ENCODE measurements around the gene SP110. TPM values are rescaled to one million over a fixed set of nuclear protein-coding genes. Genes with fewer than 3 reads are reported as not detected.

The SP110 gene
- total RNA-seq, 4 donors from 2014 or later = 13.3 to 61.3 (median 28.7) TPM

DNA sequence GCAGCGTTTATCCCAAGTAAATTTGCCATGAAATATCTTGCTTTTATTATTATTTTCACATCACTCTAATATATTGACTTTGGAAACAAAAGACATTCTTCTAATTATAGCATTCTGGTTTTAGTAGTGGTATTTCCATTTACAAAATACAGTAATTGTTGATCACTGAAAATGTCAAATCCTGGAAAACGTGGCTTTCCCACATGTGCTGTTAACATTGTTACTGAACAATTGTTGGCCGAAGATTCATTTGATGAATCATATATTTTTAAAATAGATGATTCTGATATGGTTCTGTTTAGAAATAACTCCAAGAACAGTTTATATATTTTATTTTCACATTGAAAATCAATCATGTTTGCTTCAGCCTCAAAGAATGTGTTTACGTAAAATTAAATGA, 38.7 kb upstream of the SP110 start:
- DNase-seq (ENCODE audit: low spot score) (no peak), ATAC-seq (ENCODE audit: low FRiP score) (no peak)
- TF ChIP-seq, protein P1, sequence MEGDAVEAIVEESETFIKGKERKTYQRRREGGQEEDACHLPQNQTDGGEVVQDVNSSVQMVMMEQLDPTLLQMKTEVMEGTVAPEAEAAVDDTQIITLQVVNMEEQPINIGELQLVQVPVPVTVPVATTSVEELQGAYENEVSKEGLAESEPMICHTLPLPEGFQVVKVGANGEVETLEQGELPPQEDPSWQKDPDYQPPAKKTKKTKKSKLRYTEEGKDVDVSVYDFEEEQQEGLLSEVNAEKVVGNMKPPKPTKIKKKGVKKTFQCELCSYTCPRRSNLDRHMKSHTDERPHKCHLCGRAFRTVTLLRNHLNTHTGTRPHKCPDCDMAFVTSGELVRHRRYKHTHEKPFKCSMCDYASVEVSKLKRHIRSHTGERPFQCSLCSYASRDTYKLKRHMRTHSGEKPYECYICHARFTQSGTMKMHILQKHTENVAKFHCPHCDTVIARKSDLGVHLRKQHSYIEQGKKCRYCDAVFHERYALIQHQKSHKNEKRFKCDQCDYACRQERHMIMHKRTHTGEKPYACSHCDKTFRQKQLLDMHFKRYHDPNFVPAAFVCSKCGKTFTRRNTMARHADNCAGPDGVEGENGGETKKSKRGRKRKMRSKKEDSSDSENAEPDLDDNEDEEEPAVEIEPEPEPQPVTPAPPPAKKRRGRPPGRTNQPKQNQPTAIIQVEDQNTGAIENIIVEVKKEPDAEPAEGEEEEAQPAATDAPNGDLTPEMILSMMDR (IDR thresholded peaks at IDR 0.05) = no peak

DNA sequence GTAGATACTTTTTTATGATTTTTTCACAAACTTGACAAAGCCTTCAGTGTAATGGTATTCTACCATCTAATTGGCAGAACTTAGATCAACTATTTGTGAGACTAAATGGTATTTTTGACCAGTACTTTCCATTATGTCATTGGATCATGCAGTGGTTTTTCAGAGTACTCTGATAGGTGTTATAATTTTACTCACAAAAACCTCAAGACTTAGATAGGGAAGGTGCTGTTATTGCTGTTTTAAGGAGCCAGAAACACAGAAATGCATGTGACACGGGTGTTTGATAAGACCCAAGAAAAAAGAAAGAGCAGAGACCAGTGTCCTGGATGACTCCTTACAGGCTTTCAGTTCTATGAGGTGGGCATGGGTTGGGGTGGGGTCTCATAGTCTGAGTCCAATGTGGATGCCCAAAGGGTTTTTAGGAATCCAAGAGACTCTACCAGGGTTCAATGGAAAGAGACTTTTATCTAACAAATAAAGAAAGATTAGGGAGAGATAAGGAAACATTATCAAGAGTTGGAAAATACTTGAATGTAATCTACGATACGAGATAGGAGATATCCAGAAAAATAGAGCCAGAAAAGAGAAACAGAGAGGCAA, 37.0 kb upstream of the SP110 start:
- TF ChIP-seq, protein P1 (IDR thresholded peaks at IDR 0.05) = no peak
- ATAC-seq (ENCODE audit: low FRiP score) (no peak), DNase-seq (ENCODE audit: low spot score) (no peak)

DNA sequence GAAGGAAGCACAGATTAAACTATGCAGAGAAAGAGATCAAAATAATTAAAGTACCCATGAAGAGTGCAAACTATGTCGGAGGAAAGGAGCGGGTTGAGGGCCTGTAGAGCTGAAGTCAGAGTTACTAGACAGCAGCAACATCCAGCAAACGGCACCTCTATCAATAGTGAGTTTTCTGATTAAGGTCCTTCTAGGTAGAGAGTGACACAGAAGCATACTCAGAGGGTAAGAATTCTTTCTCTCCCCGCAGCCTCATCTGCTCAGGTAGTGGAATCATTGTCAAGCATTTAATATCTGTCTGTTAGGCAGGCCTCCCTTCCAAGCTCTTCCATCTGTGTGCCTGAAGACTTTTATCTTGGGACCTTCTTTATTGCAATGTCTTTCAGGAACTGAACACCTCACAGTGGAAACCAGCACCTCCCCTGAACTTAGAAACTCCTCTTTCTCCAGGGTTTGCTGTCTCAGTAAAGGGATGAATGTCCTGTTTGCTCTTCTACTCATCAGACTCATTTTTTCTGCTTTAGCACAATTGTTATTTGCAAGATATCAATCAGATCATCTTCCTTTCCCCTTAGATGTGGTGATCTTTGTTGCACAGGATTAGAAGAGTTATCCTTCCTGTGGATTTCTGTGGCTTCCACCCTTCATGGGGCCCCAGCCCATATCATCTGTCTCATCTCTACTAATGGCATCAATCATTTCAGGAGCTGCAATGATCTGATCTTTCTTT, 34.5 kb upstream of the SP110 start:
- TF ChIP-seq, protein P1 (IDR thresholded peaks at IDR 0.05) = no peak
- ATAC-seq (ENCODE audit: low FRiP score) = no peak
- DNase-seq (ENCODE audit: low spot score) = no peak

DNA sequence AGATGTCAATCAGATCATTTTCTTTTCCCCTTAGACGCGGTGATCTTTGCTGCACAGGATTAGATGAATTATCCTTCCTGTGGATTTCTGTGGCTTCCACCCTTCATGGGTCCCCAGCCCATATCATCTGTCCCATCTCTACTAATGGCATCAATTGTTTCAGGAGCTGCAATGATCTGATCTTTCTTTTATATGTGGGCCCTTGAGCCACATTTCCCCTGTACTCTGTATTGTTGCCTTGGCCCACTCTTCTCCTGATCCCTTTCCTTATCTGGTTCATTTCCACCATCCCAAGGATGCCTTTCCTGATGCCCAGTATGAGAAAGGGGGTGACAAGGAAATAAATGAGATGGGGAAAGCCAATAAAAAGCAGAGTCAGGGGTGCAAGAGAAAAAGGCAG, 30.4 kb upstream of the SP110 start:
- TF ChIP-seq, protein P1 (IDR thresholded peaks at IDR 0.05) = no peak
- ATAC-seq (ENCODE audit: low FRiP score) = no peak
- no peak for DNase-seq (ENCODE audit: low spot score)

DNA sequence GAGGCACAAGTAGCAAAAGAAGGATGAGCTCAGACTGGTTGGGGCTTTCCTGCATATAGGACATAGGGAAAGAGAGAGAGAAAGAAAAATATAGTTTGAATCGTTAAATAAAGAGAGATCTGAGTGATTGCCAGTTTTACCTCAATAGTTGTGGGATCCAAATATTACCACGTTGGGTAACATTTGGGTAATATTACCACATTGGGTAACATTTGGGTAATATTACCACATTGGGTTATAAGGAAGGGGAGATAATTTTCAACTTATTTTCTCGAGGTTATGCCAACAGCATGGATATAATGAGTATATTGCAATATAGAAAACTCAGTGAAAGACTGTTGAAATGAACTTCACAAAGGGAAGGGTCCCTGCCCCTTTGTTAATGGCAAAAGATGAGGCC, 26.4 kb upstream of the SP110 start:
- ATAC-seq (ENCODE audit: low FRiP score) (no peak), DNase-seq (ENCODE audit: low spot score) (no peak)
- TF ChIP-seq, protein P1 (IDR thresholded peaks at IDR 0.05) = no peak

DNA sequence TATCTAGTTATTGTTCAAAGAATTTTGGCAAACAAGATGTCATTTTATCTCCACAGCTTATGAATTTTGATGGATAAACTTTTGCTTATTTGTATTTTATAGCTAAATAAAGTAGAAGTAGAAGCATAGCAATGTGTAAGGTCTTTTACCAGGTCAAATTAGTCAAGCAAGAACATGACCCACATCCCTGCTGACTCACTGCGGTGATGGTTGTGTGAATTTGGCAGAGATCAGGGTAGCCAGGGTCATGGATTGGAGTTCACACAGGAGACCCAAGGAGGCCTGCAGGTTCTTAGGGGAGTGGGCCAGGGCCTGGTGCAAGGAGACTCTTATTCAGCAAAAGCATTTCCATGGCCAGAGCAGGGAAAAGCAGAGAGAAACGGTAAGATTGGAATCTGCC, 24.4 kb upstream of the SP110 start:
- DNase-seq (ENCODE audit: low spot score) = no peak
- no peak for ATAC-seq (ENCODE audit: low FRiP score)
- TF ChIP-seq, protein P1 (IDR thresholded peaks at IDR 0.05) = no peak

DNA sequence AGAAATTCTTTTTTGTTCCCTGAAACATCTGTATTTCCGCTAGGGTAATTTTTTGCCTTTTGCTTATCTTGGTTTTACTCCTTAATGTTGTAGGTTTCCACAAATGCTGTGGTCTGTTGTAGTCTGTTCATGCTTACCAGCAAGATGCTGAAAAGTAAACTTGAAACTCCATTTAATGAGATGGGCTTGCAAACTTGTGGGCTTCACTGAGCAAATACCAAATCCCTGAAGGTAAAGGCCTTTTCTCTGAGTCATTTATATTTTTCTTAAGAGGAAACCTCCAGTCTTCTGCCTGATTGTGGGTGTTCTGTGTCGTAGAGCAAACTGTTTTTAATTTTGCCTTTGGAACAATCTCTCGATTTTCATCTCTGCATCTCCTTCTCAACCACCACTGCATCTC, 15.1 kb upstream of the SP110 start:
- DNase-seq (ENCODE audit: low spot score) = no peak
- ATAC-seq (ENCODE audit: low FRiP score) = no peak
- TF ChIP-seq, protein P1 (IDR thresholded peaks at IDR 0.05) = no peak
